SK-N-MC (cell line): Measurements from ENCODE around the gene FBXL7.

ENCODE experiments used
- EZH2 ChIP-seq: fragments of 200-600 bp; sonication (generic); IDR thresholded peaks from one replicate; pipeline ENCODE4 v1.6.1; 2017; ENCODE audit warnings: antibody characterized with exemption
- POLR2AphosphoS5 ChIP-seq: IDR thresholded peaks from 2 replicates; pipeline ENCODE4 v1.6.1; 2012; ENCODE audit warnings: mild to moderate bottlenecking, low read depth, low read length, borderline replicate concordance

GRCh38 chr5:15574128-15574527, 74.1 kb downstream of the FBXL7 start:
- TF ChIP-seq POLR2AphosphoS5: no peak
- TF ChIP-seq EZH2: no peak
